ENCODE results near the gene LGALS1. TPM values are rescaled to one million over a fixed set of nuclear protein-coding genes. Genes with fewer than 3 reads are reported as not detected.
A peak's percentile ranks its signal among the peaks of the same experiment; 100 is the strongest.

The LGALS1 gene
- total RNA-seq, 1 experiment from 2014 or later, result 671 TPM

DNA sequence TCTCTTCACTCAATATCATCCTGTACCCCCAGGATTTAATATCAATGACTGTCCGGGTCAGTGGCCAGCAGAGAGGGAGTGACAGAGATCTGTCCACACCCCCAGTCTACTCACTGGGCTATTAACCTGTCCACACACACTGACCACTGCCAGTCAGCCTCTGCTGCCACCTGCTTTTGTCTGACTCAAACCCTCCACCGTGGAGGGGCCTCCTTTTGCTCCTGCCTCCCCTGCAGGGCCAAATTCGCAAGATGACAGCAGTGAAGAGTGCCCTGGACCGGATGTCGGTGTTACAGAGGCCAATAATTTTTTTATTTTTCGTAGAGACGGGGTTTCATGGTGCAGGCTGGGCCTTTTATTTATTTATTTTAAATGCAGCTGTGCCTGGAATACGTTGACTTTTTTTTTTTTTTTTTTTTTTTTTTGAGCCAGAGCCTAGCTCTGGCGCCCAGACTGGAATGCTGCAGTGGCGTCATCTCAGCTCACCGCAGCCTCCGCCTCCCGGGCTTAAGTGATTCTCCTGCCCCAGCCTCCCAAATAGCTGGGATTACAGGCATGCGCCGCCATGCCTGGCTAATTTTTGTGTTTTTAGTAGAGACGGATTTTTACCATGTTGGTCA, 11.8 kb upstream of the LGALS1 start:
- H3K4me3 ChIP-seq, result no peak overlapping the region
- no peak for DNase-seq
- H3K4me1 ChIP-seq, result peaks cover 36% of the 10 kb centered on the region
- no peaks in the 10 kb centered on the region for H3K9me3 ChIP-seq (replicated peaks)
- H3K27ac ChIP-seq, result no peak overlapping the region
- peaks cover 16% of the 10 kb centered on the region for H3K36me3 ChIP-seq
- H3K27me3 ChIP-seq, result no peaks in the 10 kb centered on the region

GRCh38 chr22:37664249-37665101, 11.0 kb upstream of the LGALS1 start:
- H3K9me3 ChIP-seq (replicated peaks), result no peaks in the 10 kb centered on the region
- peaks cover 16% of the 10 kb centered on the region for H3K36me3 ChIP-seq
- no peaks in the 10 kb centered on the region for H3K27me3 ChIP-seq
- H3K27ac ChIP-seq, result no peak overlapping the region
- no peak overlapping the region for H3K4me3 ChIP-seq
- peak in 1 of 2 experiments; percentile 34 for DNase-seq
- peaks cover 36% of the 10 kb centered on the region for H3K4me1 ChIP-seq

DNA sequence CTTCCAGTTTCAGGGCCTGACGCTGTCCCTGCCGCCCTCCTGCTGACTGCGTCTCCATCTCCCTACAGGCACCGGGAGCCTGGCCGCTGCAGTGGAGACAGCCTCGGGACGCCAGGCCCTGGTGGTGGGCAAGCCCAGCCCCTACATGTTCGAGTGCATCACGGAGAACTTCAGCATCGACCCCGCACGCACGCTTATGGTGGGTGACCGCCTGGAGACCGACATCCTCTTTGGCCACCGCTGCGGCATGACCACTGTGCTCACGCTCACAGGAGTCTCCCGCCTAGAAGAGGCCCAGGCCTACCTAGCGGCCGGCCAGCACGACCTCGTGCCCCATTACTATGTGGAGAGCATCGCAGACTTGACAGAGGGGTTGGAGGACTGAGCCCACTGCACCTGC, 9.9 kb upstream of the LGALS1 start:
- Histone ChIP-seq H3K36me3 (peaks cover 16% of the 10 kb centered on the region), H3K9me3 (replicated peaks) (no peaks in the 10 kb centered on the region), H3K27ac (no peak overlapping the region), H3K4me3 (no peak overlapping the region), H3K27me3 (no peaks in the 10 kb centered on the region), H3K4me1 (peaks cover 30% of the 10 kb centered on the region)
- DNase-seq, result no peak

DNA sequence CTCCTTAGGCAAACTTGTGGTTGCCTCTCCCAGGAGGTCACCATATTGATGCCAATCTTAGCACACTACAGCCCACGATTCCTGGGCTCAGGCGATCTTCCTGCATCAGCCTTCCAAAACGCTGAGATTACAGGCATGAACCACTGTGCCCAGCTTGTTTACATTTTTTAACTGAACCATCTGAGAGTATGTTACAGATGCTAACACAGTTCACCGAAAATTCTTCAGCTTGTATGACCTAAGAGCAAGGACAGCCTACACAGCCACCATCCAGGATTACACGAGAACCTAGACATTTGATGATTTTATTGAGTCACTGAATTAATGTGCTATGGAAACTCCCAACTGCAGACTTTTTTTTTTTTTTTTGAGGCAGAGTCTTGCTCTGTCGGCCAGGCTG, 5.8 kb upstream of the LGALS1 start:
- Histone ChIP-seq H3K27me3 (no peaks in the 10 kb centered on the region), H3K27ac (no peak overlapping the region)
- DNase-seq, result no peak

GRCh38 chr22:37672206-37672919, 3.1 kb upstream of the LGALS1 start:
- Histone ChIP-seq H3K4me1 (peaks cover 19% of the 10 kb centered on the region), H3K36me3 (peaks cover under 1% of the 10 kb centered on the region; the same call in 1 of the 2 replicates), H3K27me3 (no peaks in the 10 kb centered on the region), H3K9me3 (replicated peaks) (no peaks in the 10 kb centered on the region), H3K4me3 (no peak overlapping the region), H3K27ac (no peak overlapping the region)
- no peak for DNase-seq

More for the DNA sequence above, 5.8 kb upstream of the LGALS1 start:
- Histone ChIP-seq H3K4me1 (peaks cover 17% of the 10 kb centered on the region), H3K36me3 (peaks cover 13% of the 10 kb centered on the region), H3K4me3 (no peak overlapping the region), H3K9me3 (replicated peaks) (no peaks in the 10 kb centered on the region)

- Histone ChIP-seq H3K36me3 (peaks cover 3% of the 10 kb centered on the region; the same call in 1 of the 2 replicates), H3K27ac (no peak overlapping the region), H3K4me1 (peaks cover 14% of the 10 kb centered on the region), H3K4me3 (no peak overlapping the region), H3K27me3 (no peaks in the 10 kb centered on the region), H3K9me3 (replicated peaks) (no peaks in the 10 kb centered on the region)
- no peak for DNase-seq
These were observed 2.4 kb upstream of the LGALS1 start for GRCh38 chr22:37672920-37673455.

DNA sequence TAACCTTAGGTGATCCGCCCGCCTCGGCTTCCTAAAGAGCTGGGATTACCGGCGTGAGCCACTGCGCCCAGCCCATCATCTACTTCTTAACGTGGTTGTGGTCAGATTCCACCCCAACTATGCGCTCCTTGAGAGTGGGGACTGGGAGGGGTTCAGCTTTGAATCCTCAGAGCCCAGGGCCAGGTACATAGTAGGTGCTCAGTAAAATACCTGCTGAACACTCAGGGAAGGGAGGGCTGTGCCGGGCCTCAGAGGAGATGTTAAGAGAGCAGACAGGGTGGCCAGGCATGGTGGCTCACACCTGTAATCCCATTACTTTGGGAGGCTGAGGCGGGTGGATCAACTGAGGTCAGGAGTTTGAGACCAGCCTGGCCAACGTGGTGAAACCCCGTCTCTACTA, 1.2 kb upstream of the LGALS1 start:
- Histone ChIP-seq H3K27ac (peak overlapping the region; percentile 72), H3K9me3 (replicated peaks) (no peaks in the 10 kb centered on the region), H3K36me3 (peaks cover 7% of the 10 kb centered on the region; the same call in 1 of the 2 replicates), H3K4me3 (peak overlapping the region; percentile 70), H3K27me3 (no peaks in the 10 kb centered on the region), H3K4me1 (peaks cover 9% of the 10 kb centered on the region)
- DNase-seq, result no peak

GRCh38 chr22:37675930-37676735, 697 bp downstream of the LGALS1 start:
- H3K36me3 ChIP-seq, result peaks cover 7% of the 10 kb centered on the region; the same call in 1 of the 2 replicates
- no peaks in the 10 kb centered on the region for H3K9me3 ChIP-seq (replicated peaks)
- no peaks in the 10 kb centered on the region for H3K27me3 ChIP-seq
- H3K4me1 ChIP-seq, result peaks cover 9% of the 10 kb centered on the region
- H3K4me3 ChIP-seq, result peak overlapping the region; percentile 70
- DNase-seq, result peak; percentile 77 to 79
- H3K27ac ChIP-seq, result peak overlapping the region; percentile 72

DNA sequence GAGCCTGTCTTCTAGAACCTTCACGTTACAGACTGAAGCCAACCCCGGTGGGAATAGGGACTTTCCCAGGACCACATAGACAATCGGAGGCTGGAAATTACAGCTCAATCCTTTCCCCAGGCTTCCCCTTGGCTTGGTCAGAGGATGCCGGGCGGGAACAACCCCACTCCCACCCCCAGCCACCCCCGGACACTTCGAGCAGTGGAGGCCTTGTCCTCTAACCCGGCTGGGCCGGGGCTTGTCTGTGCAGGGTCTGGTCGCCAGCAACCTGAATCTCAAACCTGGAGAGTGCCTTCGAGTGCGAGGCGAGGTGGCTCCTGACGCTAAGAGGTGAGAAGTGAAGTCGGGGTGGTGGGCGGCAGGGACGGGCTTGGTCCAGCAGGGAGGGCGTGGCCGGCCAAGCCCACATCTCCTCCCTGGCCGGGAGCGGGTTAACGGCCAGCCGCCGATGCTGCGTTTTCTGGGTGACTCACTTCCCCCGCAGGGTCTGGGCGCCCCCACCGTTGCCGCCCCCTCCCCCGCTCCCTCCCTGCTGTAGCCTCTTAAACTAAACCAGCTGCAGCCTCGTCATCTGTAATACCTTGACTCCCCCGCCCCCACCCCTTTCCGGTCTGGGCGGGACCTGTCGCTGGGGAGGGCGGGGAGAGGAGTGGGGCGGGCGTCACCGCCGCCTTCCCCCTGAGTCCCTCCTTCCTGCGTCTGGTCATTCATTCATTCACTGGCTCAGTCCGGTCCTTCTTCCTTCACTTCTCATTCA, 1.5 kb downstream of the LGALS1 start:
- peak; percentile 90 to 91 for DNase-seq
- Histone ChIP-seq H3K36me3 (peaks cover 7% of the 10 kb centered on the region; the same call in 1 of the 2 replicates), H3K4me3 (peak overlapping the region; percentile 70), H3K27ac (peak overlapping the region; percentile 72), H3K9me3 (replicated peaks) (no peaks in the 10 kb centered on the region), H3K4me1 (peaks cover 9% of the 10 kb centered on the region), H3K27me3 (no peaks in the 10 kb centered on the region)

- Histone ChIP-seq H3K27me3 (no peaks in the 10 kb centered on the region), H3K9me3 (replicated peaks) (no peaks in the 10 kb centered on the region), H3K36me3 (peaks cover 7% of the 10 kb centered on the region; the same call in 1 of the 2 replicates), H3K27ac (no peak overlapping the region), H3K4me3 (peak overlapping the region; percentile 70), H3K4me1 (peaks cover 9% of the 10 kb centered on the region)
- DNase-seq, result no peak
These were observed 2.1 kb downstream of the LGALS1 start for GRCh38 chr22:37677493-37677974.

GRCh38 chr22:37678372-37678771, 2.9 kb downstream of the LGALS1 start:
- no peaks in the 10 kb centered on the region for H3K27me3 ChIP-seq
- H3K4me1 ChIP-seq, result peaks cover 9% of the 10 kb centered on the region
- peaks cover 7% of the 10 kb centered on the region; the same call in 1 of the 2 replicates for H3K36me3 ChIP-seq
- no peak overlapping the region for H3K4me3 ChIP-seq
- H3K9me3 ChIP-seq (replicated peaks), result no peaks in the 10 kb centered on the region
- H3K27ac ChIP-seq, result no peak overlapping the region
- DNase-seq, result no peak

GRCh38 chr22:37679670-37680069, 4.2 kb downstream of the LGALS1 start:
- no peaks in the 10 kb centered on the region for H3K9me3 ChIP-seq (replicated peaks)
- no peaks in the 10 kb centered on the region for H3K27me3 ChIP-seq
- H3K27ac ChIP-seq, result no peak overlapping the region
- H3K4me3 ChIP-seq, result no peak overlapping the region
- no peak for DNase-seq
- peaks cover 5% of the 10 kb centered on the region; the same call in 1 of the 2 replicates for H3K4me1 ChIP-seq
- peaks cover 7% of the 10 kb centered on the region; the same call in 1 of the 2 replicates for H3K36me3 ChIP-seq

DNA sequence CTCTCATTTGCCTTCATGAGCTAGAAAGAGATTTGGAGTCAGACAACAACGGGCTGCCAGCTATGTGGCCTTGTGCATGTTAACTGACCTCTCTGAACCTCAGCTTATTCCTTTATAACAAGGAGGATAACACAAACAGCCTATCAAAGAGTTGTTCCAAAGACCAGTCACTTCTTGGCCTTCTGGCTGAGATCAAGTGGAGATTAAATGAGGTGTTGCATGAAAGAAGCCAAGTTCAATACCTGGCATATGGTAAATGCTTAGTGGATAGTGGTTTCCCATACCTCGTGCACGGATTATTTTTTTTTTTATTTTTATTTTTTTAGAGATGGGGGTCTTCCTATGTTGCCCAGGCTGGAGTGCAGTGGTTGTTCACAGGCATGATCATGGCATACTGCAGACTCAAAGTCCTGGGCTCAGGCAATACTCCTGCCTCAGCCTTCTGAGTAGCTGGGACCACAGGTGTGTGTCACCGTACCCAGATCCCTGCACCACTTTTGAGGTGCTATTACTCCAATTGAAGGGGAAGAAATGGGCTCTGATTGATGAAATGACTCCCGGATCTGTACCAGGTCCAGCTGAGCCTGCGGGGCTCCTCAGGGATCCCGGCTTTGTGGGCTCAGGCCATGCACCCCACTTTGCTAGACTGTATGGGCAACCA, 4.9 kb downstream of the LGALS1 start:
- Histone ChIP-seq H3K27me3 (no peaks in the 10 kb centered on the region), H3K4me1 (peaks cover 5% of the 10 kb centered on the region; the same call in 1 of the 2 replicates), H3K9me3 (replicated peaks) (no peaks in the 10 kb centered on the region), H3K27ac (no peak overlapping the region), H3K4me3 (no peak overlapping the region), H3K36me3 (peaks cover 7% of the 10 kb centered on the region; the same call in 1 of the 2 replicates)
- DNase-seq, result no peak
